A549 (cell line): ENCODE results near the gene ELOVL6.

Experiments
- EP300 ChIP-seq, 2 experiments: fragments of >200 bp; sonication (Bioruptor Twin); formaldehyde crosslinking; IDR thresholded peaks; 2 replicates in 1 of 2; 3 replicates in 1 of 2; pipeline ENCODE4 v1.6.1; 2016 to 2017
- FOSB ChIP-seq: fragments of 250-450 bp; sonication (Bioruptor Pico); IDR thresholded peaks from 2 replicates; pipeline ENCODE4 v1.5.0; 2020; ENCODE audit warnings: mild to moderate bottlenecking, moderate library complexity
- FOSL2 ChIP-seq, 2 experiments: fragments of 450-650 bp in 1 of 2; fragments of >200 bp in 1 of 2; sonication (Bioruptor Twin) in 1 of 2; formaldehyde crosslinking; IDR thresholded peaks; 2 replicates each; pipeline versions ENCODE4 v1.5.0 to v1.6.1; 2016 to 2020; ENCODE audit warnings: mild to moderate bottlenecking in 1 of 2, moderate library complexity in 1 of 2
- HOXA7 ChIP-seq: fragments of 250-450 bp; sonication (Bioruptor Pico); IDR thresholded peaks from 2 replicates; pipeline ENCODE4 v1.5.0; 2020; ENCODE audit warnings: mild to moderate bottlenecking, moderate library complexity
- KDM5A ChIP-seq: fragments of 200-600 bp; sonication (generic); IDR thresholded peaks from 2 replicates; pipeline ENCODE4 v1.6.1; 2016; ENCODE audit warnings: antibody characterized with exemption, mild to moderate bottlenecking
- MAFK ChIP-seq: fragments of 450-650 bp; IDR thresholded peaks from 2 replicates; pipeline ENCODE4 v1.6.1; 2014; ENCODE audit not compliant: partially characterized antibody
- MYC ChIP-seq: IDR thresholded peaks from 2 replicates; pipeline ENCODE4 v1.6.1; 2012; ENCODE audit warnings: mild to moderate bottlenecking, inconsistent platforms, low read length, improper control_type of control experiment, borderline replicate concordance
- NR3C1 ChIP-seq: fragments of >200 bp; sonication (Bioruptor Twin); formaldehyde crosslinking; IDR thresholded peaks from 3 replicates; pipeline ENCODE4 v1.6.1; 2017
- POLR2A ChIP-seq: IDR thresholded peaks from 2 replicates; pipeline ENCODE4 v1.6.1; 2012; ENCODE audit warnings: mild to moderate bottlenecking, low read length
- TF ChIP-seq, protein P1 (sequence below): fragments of >200 bp; sonication (Bioruptor Twin); formaldehyde crosslinking; IDR thresholded peaks from 3 replicates; pipeline ENCODE4 v1.5.1; 2016
- TF ChIP-seq, protein P2 (sequence below): fragments of 200-600 bp; sonication (generic); IDR thresholded peaks from 2 replicates; pipeline ENCODE4 v1.6.1; 2016; ENCODE audit warnings: antibody characterized with exemption, mild to moderate bottlenecking, moderate library complexity
- TF ChIP-seq, protein P3 (sequence below): fragments of 450-650 bp; IDR thresholded peaks from 2 replicates; pipeline ENCODE4 v1.6.1; 2014; ENCODE audit warnings: antibody characterized with exemption
- TF ChIP-seq, protein P4 (sequence below): fragments of 150-350 bp; IDR thresholded peaks from 2 replicates; pipeline ENCODE4 v1.6.1; 2014; ENCODE audit warnings: low read depth, mild to moderate bottlenecking, low read length

DNA sequence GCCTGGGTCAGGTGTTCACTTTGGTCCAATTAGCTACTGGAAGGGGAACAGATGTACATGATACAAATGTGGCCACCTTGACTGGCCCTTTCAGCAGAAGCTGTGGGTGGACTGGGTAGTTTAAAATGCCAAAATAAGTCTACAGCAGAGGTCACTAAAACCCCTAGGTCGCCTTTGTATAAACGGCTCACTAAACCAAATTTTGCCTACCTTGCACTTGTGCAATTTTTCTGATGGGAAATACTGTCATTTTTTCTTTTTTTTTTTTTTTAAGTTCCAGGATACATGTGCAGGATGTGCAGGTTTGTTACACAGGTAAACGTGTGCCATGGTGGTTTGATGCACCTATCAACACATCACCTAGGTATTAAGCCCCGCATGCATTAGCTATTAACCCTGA is 176.0 kb downstream of the ELOVL6 start:
- TF ChIP-seq, protein P1, sequence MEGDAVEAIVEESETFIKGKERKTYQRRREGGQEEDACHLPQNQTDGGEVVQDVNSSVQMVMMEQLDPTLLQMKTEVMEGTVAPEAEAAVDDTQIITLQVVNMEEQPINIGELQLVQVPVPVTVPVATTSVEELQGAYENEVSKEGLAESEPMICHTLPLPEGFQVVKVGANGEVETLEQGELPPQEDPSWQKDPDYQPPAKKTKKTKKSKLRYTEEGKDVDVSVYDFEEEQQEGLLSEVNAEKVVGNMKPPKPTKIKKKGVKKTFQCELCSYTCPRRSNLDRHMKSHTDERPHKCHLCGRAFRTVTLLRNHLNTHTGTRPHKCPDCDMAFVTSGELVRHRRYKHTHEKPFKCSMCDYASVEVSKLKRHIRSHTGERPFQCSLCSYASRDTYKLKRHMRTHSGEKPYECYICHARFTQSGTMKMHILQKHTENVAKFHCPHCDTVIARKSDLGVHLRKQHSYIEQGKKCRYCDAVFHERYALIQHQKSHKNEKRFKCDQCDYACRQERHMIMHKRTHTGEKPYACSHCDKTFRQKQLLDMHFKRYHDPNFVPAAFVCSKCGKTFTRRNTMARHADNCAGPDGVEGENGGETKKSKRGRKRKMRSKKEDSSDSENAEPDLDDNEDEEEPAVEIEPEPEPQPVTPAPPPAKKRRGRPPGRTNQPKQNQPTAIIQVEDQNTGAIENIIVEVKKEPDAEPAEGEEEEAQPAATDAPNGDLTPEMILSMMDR, result no peak
- TF ChIP-seq, protein P2, sequence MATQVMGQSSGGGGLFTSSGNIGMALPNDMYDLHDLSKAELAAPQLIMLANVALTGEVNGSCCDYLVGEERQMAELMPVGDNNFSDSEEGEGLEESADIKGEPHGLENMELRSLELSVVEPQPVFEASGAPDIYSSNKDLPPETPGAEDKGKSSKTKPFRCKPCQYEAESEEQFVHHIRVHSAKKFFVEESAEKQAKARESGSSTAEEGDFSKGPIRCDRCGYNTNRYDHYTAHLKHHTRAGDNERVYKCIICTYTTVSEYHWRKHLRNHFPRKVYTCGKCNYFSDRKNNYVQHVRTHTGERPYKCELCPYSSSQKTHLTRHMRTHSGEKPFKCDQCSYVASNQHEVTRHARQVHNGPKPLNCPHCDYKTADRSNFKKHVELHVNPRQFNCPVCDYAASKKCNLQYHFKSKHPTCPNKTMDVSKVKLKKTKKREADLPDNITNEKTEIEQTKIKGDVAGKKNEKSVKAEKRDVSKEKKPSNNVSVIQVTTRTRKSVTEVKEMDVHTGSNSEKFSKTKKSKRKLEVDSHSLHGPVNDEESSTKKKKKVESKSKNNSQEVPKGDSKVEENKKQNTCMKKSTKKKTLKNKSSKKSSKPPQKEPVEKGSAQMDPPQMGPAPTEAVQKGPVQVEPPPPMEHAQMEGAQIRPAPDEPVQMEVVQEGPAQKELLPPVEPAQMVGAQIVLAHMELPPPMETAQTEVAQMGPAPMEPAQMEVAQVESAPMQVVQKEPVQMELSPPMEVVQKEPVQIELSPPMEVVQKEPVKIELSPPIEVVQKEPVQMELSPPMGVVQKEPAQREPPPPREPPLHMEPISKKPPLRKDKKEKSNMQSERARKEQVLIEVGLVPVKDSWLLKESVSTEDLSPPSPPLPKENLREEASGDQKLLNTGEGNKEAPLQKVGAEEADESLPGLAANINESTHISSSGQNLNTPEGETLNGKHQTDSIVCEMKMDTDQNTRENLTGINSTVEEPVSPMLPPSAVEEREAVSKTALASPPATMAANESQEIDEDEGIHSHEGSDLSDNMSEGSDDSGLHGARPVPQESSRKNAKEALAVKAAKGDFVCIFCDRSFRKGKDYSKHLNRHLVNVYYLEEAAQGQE, result no peak
- no peak for TF ChIP-seq MYC
- TF ChIP-seq KDM5A, result no peak
- TF ChIP-seq MAFK, result no peak
- TF ChIP-seq POLR2A, result no peak
- no peak for TF ChIP-seq NR3C1
- TF ChIP-seq EP300 (IDR thresholded peaks at IDR 0.05), result no peak
- no peak for TF ChIP-seq FOSB (CRISPR knock-in tag)
- no peak for TF ChIP-seq HOXA7
- TF ChIP-seq, protein P3, sequence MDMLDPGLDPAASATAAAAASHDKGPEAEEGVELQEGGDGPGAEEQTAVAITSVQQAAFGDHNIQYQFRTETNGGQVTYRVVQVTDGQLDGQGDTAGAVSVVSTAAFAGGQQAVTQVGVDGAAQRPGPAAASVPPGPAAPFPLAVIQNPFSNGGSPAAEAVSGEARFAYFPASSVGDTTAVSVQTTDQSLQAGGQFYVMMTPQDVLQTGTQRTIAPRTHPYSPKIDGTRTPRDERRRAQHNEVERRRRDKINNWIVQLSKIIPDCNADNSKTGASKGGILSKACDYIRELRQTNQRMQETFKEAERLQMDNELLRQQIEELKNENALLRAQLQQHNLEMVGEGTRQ, result no peak
- TF ChIP-seq, protein P4, sequence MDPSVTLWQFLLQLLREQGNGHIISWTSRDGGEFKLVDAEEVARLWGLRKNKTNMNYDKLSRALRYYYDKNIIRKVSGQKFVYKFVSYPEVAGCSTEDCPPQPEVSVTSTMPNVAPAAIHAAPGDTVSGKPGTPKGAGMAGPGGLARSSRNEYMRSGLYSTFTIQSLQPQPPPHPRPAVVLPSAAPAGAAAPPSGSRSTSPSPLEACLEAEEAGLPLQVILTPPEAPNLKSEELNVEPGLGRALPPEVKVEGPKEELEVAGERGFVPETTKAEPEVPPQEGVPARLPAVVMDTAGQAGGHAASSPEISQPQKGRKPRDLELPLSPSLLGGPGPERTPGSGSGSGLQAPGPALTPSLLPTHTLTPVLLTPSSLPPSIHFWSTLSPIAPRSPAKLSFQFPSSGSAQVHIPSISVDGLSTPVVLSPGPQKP, result no peak
- TF ChIP-seq FOSL2 (IDR thresholded peaks at IDR 0.05), result no peak
- TF ChIP-seq FOSL2 (CRISPR knock-in tag; IDR thresholded peaks at IDR 0.05), result no peak
